HepG2 (cell line): Measurements from ENCODE around the gene CNPPD1. TPM values are rescaled to one million over a fixed set of nuclear protein-coding genes. Genes with fewer than 3 reads are reported as not detected.

Experiments used
- ARNT2 ChIP-seq: sonication (generic); formaldehyde crosslinking; IDR thresholded peaks from 2 replicates; pipeline ENCODE4 v1.8.0; 2022; ENCODE audit warnings: mild to moderate bottlenecking, low read depth, missing genetic modification reagents, moderate library complexity
- CBFB ChIP-seq: sonication (generic); formaldehyde crosslinking; IDR thresholded peaks from 2 replicates; pipeline ENCODE4 v1.4.0; 2020; ENCODE audit warnings: missing genetic modification reagents
- CBX2 ChIP-seq, 2 experiments: fragments of 200-600 bp in 1 of 2; sonication (generic); formaldehyde crosslinking in 1 of 2; IDR thresholded peaks; 2 replicates each; pipeline versions ENCODE4 v1.7.0 to v1.8.1; 2018 to 2022; ENCODE audit warnings: low read depth in 2 of 2, low read length in 1 of 2, mild to moderate bottlenecking in 1 of 2, missing genetic modification reagents in 1 of 2
- DNMT3B ChIP-seq: conservative IDR thresholded peaks from 2 replicates; pipeline ENCODE4 v1.6.1; 2016; ENCODE audit warnings: missing biosample characterization, control low read depth
- ESRRA ChIP-seq: sonication (generic); formaldehyde crosslinking; IDR thresholded peaks from 2 replicates; pipeline ENCODE4 v1.5.1; 2020; ENCODE audit warnings: mild to moderate bottlenecking, low read depth, missing genetic modification reagents
- NAIF1 ChIP-seq: sonication (generic); formaldehyde crosslinking; IDR thresholded peaks from 2 replicates; pipeline ENCODE4 v1.5.0; 2020; ENCODE audit warnings: mild to moderate bottlenecking, missing genetic modification reagents, borderline replicate concordance
- U2AF1 ChIP-seq: fragments of 200-400 bp; formaldehyde crosslinking; optimal IDR thresholded peaks from 2 replicates; pipeline ENCODE3; 2017; ENCODE audit warnings: mild to moderate bottlenecking, low read depth, low read length
- ZNF263 ChIP-seq: sonication (generic); formaldehyde crosslinking; IDR thresholded peaks from 2 replicates; pipeline ENCODE4 v1.4.0; 2020; ENCODE audit warnings: missing genetic modification reagents
- ZNF337 ChIP-seq: sonication (generic); formaldehyde crosslinking; IDR thresholded peaks from 2 replicates; pipeline ENCODE4 v1.5.1; 2020; ENCODE audit warnings: missing genetic modification reagents, low read depth, mild to moderate bottlenecking, borderline replicate concordance
- ZNF543 ChIP-seq: sonication (generic); formaldehyde crosslinking; IDR thresholded peaks from 2 replicates; pipeline ENCODE4 v1.4.0; 2020; ENCODE audit warnings: mild to moderate bottlenecking, missing genetic modification reagents
- ZNF556 ChIP-seq: sonication (generic); formaldehyde crosslinking; IDR thresholded peaks from 2 replicates; pipeline ENCODE4 v1.4.0; 2020; ENCODE audit warnings: mild to moderate bottlenecking, missing genetic modification reagents, borderline replicate concordance
- ZNF572 ChIP-seq: sonication (generic); formaldehyde crosslinking; IDR thresholded peaks from 2 replicates; pipeline ENCODE4 v1.5.1; 2020; ENCODE audit warnings: mild to moderate bottlenecking, missing genetic modification reagents
- ZNF674 ChIP-seq: sonication (generic); formaldehyde crosslinking; IDR thresholded peaks from 2 replicates; pipeline ENCODE4 v1.5.0; 2020; ENCODE audit warnings: low read depth, mild to moderate bottlenecking, missing genetic modification reagents
- polyA plus RNA-seq, 8 experiments: library from polyadenylated mRNA; depleted of rRNA in 3 of 8; stranded (reverse) in 7 of 8; unstranded in 1 of 8; fragments of >200 nt; fragmentation: Illumina TruSeq in 4 of 8; extraction: Trizol in 4 of 8; gene quantifications; 2 replicates each; pipeline versions ENCODE4 v1.2.1 to v1.2.3, GENCODE V29; 2011 to 2016; ENCODE audit warnings: low read depth in 4 of 8, missing spikeins in 1 of 8, mixed read lengths in 1 of 8; ENCODE audit not compliant: insufficient read depth in 1 of 8
- total RNA-seq, 5 experiments: library from RNA; depleted of rRNA; stranded (reverse); fragments of >200 nt; fragmentation: Illumina TruSeq; extraction: Trizol; gene quantifications; 2 replicates each; pipeline ENCODE4 v1.2.3, GENCODE V29; 2016; ENCODE audit warnings: low read depth in 1 of 5
- TF ChIP-seq, protein P1 (sequence below): sonication (generic); formaldehyde crosslinking; IDR thresholded peaks from 2 replicates; pipeline ENCODE4 v1.4.0; 2020; ENCODE audit warnings: mild to moderate bottlenecking, missing genetic modification reagents
- TF ChIP-seq, protein P2 (sequence below), 2 experiments: sonication (generic) in 1 of 2; formaldehyde crosslinking in 1 of 2; IDR thresholded peaks; 2 replicates each; pipeline versions ENCODE4 v1.4.0 to v1.6.1; 2016 to 2020; ENCODE audit warnings: borderline replicate concordance in 1 of 2, low read depth in 1 of 2, mild to moderate bottlenecking in 1 of 2, missing genetic modification reagents in 1 of 2
- TF ChIP-seq, protein P3 (sequence below): sonication (generic); formaldehyde crosslinking; IDR thresholded peaks from 2 replicates; pipeline ENCODE4 v1.5.0; 2020; ENCODE audit warnings: mild to moderate bottlenecking, missing genetic modification reagents

CNPPD1 gene
- total and polyA plus RNA-seq, 2 of the 13 experiments (the other 11 are each of a cell fraction or from before 2014, with no cell fraction given): 35.5 to 49.4 TPM

DNA sequence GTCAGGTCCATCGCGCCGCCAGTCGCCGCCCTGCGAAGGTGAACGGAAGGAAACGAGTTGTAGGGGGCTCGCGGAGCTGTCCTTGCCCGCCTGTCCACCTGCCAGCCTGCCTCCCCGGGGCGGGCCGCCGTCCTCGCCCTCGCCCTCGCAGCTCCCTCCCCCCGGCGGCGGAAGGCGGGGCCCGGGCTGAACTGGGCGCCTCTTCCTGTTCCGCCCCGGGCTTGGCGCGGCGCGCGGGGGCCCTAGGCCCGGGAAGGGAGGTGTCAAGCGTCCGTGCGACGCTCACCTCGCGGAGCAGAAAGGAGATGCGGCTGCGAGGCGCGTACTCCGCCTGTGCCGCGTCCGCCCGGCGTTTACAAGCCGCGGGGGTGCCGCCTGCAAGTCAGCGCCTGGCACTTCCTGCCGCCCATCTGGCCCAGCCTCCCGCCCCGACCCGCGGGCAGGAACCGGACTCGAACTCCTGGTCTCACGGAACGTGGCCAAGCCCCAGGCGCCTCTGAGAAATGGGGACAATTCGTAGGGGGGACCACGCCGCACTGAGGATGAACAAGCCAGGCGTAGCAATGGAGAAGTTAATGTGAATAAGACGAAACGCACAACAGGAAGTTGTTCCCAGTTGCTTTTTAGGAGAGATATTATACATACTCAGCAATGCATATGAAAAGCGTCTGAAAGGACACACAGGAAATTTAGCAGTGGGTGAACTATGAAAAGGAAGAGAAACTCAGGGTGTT is at the start of gene CNPPD1 (continued):
- TF ChIP-seq ZNF337 (peak; percentile 72; the same call in 1 of the 2 replicates), CBFB (CRISPR knock-in tag) (peak; percentile 90), ESRRA (CRISPR knock-in tag) (no peak; the same call in none of the 2 replicates), ZNF263 (CRISPR knock-in tag) (peak; percentile 76), ZNF543 (peak; percentile 88; the same call in 1 of the 2 replicates), ZNF572 (CRISPR knock-in tag) (peak; percentile 93), CBX2 (IDR thresholded peaks at IDR 0.05; ENCODE audit: low read depth, low read length) (no peak), CBX2 (CRISPR knock-in tag; IDR thresholded peaks at IDR 0.05; ENCODE audit: low read depth) (no peak), ARNT2 (CRISPR knock-in tag) (peak; percentile 99), ZNF674 (CRISPR knock-in tag) (peak; percentile 98; the same call in 1 of the 2 replicates), NAIF1 (peak; percentile 80; the same call in 1 of the 2 replicates), U2AF1 (peak; percentile 45), DNMT3B (peak; percentile 74; the same call in 1 of the 2 replicates), ZNF556 (CRISPR knock-in tag) (peak; percentile 99)
- TF ChIP-seq, protein P1, sequence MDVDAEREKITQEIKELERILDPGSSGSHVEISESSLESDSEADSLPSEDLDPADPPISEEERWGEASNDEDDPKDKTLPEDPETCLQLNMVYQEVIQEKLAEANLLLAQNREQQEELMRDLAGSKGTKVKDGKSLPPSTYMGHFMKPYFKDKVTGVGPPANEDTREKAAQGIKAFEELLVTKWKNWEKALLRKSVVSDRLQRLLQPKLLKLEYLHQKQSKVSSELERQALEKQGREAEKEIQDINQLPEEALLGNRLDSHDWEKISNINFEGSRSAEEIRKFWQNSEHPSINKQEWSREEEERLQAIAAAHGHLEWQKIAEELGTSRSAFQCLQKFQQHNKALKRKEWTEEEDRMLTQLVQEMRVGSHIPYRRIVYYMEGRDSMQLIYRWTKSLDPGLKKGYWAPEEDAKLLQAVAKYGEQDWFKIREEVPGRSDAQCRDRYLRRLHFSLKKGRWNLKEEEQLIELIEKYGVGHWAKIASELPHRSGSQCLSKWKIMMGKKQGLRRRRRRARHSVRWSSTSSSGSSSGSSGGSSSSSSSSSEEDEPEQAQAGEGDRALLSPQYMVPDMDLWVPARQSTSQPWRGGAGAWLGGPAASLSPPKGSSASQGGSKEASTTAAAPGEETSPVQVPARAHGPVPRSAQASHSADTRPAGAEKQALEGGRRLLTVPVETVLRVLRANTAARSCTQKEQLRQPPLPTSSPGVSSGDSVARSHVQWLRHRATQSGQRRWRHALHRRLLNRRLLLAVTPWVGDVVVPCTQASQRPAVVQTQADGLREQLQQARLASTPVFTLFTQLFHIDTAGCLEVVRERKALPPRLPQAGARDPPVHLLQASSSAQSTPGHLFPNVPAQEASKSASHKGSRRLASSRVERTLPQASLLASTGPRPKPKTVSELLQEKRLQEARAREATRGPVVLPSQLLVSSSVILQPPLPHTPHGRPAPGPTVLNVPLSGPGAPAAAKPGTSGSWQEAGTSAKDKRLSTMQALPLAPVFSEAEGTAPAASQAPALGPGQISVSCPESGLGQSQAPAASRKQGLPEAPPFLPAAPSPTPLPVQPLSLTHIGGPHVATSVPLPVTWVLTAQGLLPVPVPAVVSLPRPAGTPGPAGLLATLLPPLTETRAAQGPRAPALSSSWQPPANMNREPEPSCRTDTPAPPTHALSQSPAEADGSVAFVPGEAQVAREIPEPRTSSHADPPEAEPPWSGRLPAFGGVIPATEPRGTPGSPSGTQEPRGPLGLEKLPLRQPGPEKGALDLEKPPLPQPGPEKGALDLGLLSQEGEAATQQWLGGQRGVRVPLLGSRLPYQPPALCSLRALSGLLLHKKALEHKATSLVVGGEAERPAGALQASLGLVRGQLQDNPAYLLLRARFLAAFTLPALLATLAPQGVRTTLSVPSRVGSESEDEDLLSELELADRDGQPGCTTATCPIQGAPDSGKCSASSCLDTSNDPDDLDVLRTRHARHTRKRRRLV (CRISPR knock-in tag): 0 out of 2 replicates have a peak, but pooled peaks have one; percentile 45
- TF ChIP-seq, protein P2, sequence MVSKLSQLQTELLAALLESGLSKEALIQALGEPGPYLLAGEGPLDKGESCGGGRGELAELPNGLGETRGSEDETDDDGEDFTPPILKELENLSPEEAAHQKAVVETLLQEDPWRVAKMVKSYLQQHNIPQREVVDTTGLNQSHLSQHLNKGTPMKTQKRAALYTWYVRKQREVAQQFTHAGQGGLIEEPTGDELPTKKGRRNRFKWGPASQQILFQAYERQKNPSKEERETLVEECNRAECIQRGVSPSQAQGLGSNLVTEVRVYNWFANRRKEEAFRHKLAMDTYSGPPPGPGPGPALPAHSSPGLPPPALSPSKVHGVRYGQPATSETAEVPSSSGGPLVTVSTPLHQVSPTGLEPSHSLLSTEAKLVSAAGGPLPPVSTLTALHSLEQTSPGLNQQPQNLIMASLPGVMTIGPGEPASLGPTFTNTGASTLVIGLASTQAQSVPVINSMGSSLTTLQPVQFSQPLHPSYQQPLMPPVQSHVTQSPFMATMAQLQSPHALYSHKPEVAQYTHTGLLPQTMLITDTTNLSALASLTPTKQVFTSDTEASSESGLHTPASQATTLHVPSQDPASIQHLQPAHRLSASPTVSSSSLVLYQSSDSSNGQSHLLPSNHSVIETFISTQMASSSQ (IDR thresholded peaks at IDR 0.05; ENCODE audit: low read depth): no peak
- TF ChIP-seq, protein P2 (CRISPR knock-in tag; IDR thresholded peaks at IDR 0.05; ENCODE audit: borderline replicate concordance): peak; percentile 83; the same call in 1 of the 2 replicates
- TF ChIP-seq, protein P3, sequence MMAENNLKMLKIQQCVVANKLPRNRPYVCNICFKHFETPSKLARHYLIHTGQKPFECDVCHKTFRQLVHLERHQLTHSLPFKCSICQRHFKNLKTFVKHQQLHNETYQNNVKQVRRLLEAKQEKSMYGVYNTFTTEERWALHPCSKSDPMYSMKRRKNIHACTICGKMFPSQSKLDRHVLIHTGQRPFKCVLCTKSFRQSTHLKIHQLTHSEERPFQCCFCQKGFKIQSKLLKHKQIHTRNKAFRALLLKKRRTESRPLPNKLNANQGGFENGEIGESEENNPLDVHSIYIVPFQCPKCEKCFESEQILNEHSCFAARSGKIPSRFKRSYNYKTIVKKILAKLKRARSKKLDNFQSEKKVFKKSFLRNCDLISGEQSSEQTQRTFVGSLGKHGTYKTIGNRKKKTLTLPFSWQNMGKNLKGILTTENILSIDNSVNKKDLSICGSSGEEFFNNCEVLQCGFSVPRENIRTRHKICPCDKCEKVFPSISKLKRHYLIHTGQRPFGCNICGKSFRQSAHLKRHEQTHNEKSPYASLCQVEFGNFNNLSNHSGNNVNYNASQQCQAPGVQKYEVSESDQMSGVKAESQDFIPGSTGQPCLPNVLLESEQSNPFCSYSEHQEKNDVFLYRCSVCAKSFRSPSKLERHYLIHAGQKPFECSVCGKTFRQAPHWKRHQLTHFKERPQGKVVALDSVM (CRISPR knock-in tag): peak; percentile 80
